OCI-LY7 (cell line): ENCODE results near the gene MAP3K3. TPM values are rescaled to one million over a fixed set of nuclear protein-coding genes. Genes with fewer than 3 reads are reported as not detected.

Experiments used
- BruUV-seq: library from RNA; stranded (reverse); fragments of 400-500 nt; replicated peaks from 2 replicates; lab custom pipeline; 2021; lab: Mats Ljungman, UMichigan
- CTCF ChIA-PET: fragments of 300-600 bp; sonication (Branson Sonifier 250); formaldehyde crosslinking; loops from one replicate; lab custom pipeline; 2022; ENCODE audit warnings: antibody characterized with exemption; ENCODE audit not compliant: unreplicated experiment; lab: Charles Lee
- POLR2A ChIA-PET: fragments of 300-600 bp; sonication (Branson Sonifier 250); formaldehyde crosslinking; loops from one replicate; lab custom pipeline; 2022; ENCODE audit warnings: antibody characterized with exemption; lab: Charles Lee
- DNase-seq: peaks from one replicate; pipeline ENCODE4 v3.0.0-alpha.2; 2015; ENCODE audit warnings: low spot score
- H2AFZ ChIP-seq: fragments of 200-600 bp; sonication (generic), shearing (Covaris generic); 2 replicates; pipeline ENCODE4 v1.6.1; 2014; ENCODE audit warnings: mild to moderate bottlenecking, antibody characterized with exemption, low read length, moderate library complexity
- H3K27ac ChIP-seq: fragments of 200-600 bp; sonication (generic); 2 replicates; pipeline ENCODE4 v1.5.1; 2014; ENCODE audit warnings: mixed run types, low read depth, mild to moderate bottlenecking, moderate library complexity, low read length, inconsistent platforms; ENCODE audit not compliant: poor library complexity, severe bottlenecking
- H3K36me3 ChIP-seq: fragments of 200-600 bp; sonication (generic); 2 replicates; pipeline ENCODE4 v1.6.1; 2014; ENCODE audit warnings: mild to moderate bottlenecking, antibody characterized with exemption, low read length, moderate library complexity, mixed read lengths; ENCODE audit not compliant: insufficient read depth
- H3K4me1 ChIP-seq: fragments of 200-600 bp; sonication (generic); 2 replicates; pipeline ENCODE4 v1.5.1; 2014; ENCODE audit warnings: mild to moderate bottlenecking, low read length; ENCODE audit not compliant: insufficient read depth, poor library complexity, severe bottlenecking
- H3K4me2 ChIP-seq: fragments of 200-600 bp; sonication (generic); 2 replicates; pipeline ENCODE4 v1.6.1; 2014; ENCODE audit warnings: mild to moderate bottlenecking, low read length
- H3K4me3 ChIP-seq: fragments of 200-600 bp; sonication (generic); 2 replicates; pipeline ENCODE4 v1.5.1; 2014; ENCODE audit warnings: mild to moderate bottlenecking, low read depth, low read length; ENCODE audit not compliant: poor library complexity, severe bottlenecking
- H3K79me2 ChIP-seq: fragments of 200-600 bp; sonication (generic); 2 replicates; pipeline ENCODE4 v1.6.1; 2016; ENCODE audit warnings: low read depth, mild to moderate bottlenecking, low read length, moderate library complexity, mixed read lengths; ENCODE audit not compliant: insufficient read depth
- H3K9me2 ChIP-seq: fragments of 200-600 bp; sonication (generic); 2 replicates; pipeline ENCODE4 v1.6.1; 2016; ENCODE audit warnings: mild to moderate bottlenecking, low read length, mixed read lengths; ENCODE audit not compliant: insufficient read depth
- H3K9me3 ChIP-seq: fragments of 200-600 bp; sonication (generic); 2 replicates; pipeline ENCODE4 v1.6.1; 2014; ENCODE audit warnings: mild to moderate bottlenecking, mixed run types, low read length, mixed read lengths
- H4K20me1 ChIP-seq: fragments of 200-600 bp; sonication (generic); 2 replicates; pipeline ENCODE4 v1.6.1; 2014; ENCODE audit warnings: mild to moderate bottlenecking, antibody characterized with exemption, low read length, moderate library complexity, mixed read lengths; ENCODE audit not compliant: insufficient read depth
- EZH2phosphoT487 ChIP-seq: fragments of 200-600 bp; sonication (generic); IDR thresholded peaks from 2 replicates; pipeline ENCODE4 v1.6.1; 2018; ENCODE audit warnings: low read depth, borderline replicate concordance, mild to moderate bottlenecking, mixed run types, antibody characterized with exemption, low read length, moderate library complexity, mixed read lengths
- intact Hi-C: fragments of 100-400 bp; cut with micrococcal nuclease; formaldehyde crosslinking; loops from one replicate; pipeline ENCODE4 v1.10.0; 2022; ENCODE audit not compliant: unreplicated experiment
- total RNA-seq, 2 experiments: library from RNA; depleted of rRNA in 1 of 2; stranded (reverse); fragments of >200 nt in 1 of 2; shearing (Covaris generic) in 1 of 2; gene quantifications; 2 replicates each; pipeline ENCODE4 v1.2.3, GENCODE V29; 2014 to 2022
- TF ChIP-seq, protein P1 (sequence below): fragments of 200-600 bp; sonication (generic); conservative IDR thresholded peaks from 2 replicates; pipeline ENCODE4 v1.5.1; 2014; ENCODE audit warnings: mild to moderate bottlenecking, antibody characterized with exemption, low read length, moderate library complexity, mixed read lengths

MAP3K3 gene
- total RNA-seq, 2 experiments from 2014 or later = 26.0 to 29.0 TPM

DNA sequence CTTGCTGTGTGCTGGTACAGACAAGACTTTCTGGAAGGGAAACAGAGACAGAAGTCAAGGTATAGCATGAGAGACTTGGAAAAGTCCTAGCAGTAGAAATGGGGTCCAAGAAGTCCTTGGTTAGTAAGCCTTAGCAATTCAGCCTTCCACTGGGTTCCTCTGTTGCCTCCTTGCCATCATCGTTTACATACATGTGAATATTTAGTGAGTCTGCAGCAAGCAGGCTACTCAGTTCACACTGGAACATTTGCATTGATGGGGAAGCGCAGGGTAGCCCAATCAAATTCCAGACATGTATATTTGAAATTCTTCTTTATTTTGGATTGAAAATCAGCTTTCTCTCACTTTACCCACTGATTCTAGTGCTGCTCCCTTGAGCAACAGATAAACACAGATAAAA lies 50.6 kb downstream of the MAP3K3 start:
- intact Hi-C loops = no loop called here
- H3K4me1 ChIP-seq = no peaks in the 10 kb centered on the region
- H3K4me3 ChIP-seq = no peak overlapping the region
- no peaks in the 10 kb centered on the region for H3K9me3 ChIP-seq
- H2AFZ ChIP-seq = no peak overlapping the region
- no peak for DNase-seq
- no TSS peak for BruUV-seq
- no peak overlapping the region for H3K4me2 ChIP-seq
- ChIA-PET POLR2A (no interaction called here), CTCF (no interaction called here)
- H3K79me2 ChIP-seq = no peaks in the 10 kb centered on the region
- H4K20me1 ChIP-seq = no peaks in the 10 kb centered on the region
- no peaks in the 10 kb centered on the region for H3K9me2 ChIP-seq
- peaks cover 5% of the 10 kb centered on the region; the same call in 1 of the 2 replicates for H3K36me3 ChIP-seq
- no peak overlapping the region for H3K27ac ChIP-seq
- TF ChIP-seq, protein P1, sequence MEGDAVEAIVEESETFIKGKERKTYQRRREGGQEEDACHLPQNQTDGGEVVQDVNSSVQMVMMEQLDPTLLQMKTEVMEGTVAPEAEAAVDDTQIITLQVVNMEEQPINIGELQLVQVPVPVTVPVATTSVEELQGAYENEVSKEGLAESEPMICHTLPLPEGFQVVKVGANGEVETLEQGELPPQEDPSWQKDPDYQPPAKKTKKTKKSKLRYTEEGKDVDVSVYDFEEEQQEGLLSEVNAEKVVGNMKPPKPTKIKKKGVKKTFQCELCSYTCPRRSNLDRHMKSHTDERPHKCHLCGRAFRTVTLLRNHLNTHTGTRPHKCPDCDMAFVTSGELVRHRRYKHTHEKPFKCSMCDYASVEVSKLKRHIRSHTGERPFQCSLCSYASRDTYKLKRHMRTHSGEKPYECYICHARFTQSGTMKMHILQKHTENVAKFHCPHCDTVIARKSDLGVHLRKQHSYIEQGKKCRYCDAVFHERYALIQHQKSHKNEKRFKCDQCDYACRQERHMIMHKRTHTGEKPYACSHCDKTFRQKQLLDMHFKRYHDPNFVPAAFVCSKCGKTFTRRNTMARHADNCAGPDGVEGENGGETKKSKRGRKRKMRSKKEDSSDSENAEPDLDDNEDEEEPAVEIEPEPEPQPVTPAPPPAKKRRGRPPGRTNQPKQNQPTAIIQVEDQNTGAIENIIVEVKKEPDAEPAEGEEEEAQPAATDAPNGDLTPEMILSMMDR = no peak
- TF ChIP-seq EZH2phosphoT487 = no peak

DNA sequence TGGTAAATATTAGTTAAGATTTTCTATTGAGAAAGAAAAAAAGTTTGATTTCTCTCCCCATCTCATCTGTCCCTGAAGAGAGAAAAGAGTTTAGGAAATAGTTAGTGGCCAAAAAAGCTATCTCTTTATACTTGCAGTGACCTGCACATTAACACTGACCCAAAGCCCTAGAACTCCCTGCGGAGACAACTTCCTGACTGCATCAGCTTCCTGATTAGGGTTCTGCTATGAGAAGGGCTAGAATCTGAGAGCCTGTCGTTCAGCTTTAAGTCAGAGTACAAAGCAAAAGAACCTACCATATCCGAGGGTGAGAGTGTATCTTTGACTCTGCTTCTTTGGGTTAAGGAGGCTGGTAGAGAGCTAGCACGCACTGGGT lies 53.0 kb downstream of the MAP3K3 start:
- H3K4me3 ChIP-seq = no peak overlapping the region
- H2AFZ ChIP-seq = no peak overlapping the region
- intact Hi-C loops = no loop called here
- H3K27ac ChIP-seq = no peak overlapping the region
- POLR2A ChIA-PET = interaction anchor here (1.4 to 1.9 kb wide), 2 partner anchors 10 to 14 kb away, joined by 4 to 14 read pairs; no protein-coding TSS in a partner anchor
- H3K4me2 ChIP-seq = no peak overlapping the region
- TF ChIP-seq, protein P1 = no peak
- TF ChIP-seq EZH2phosphoT487 = no peak
- CTCF ChIA-PET = no interaction called here
- BruUV-seq = no TSS peak
- no peaks in the 10 kb centered on the region for H3K4me1 ChIP-seq
- DNase-seq = no peak
- H4K20me1 ChIP-seq = no peaks in the 10 kb centered on the region
- H3K9me3 ChIP-seq = no peaks in the 10 kb centered on the region
- H3K79me2 ChIP-seq = no peaks in the 10 kb centered on the region
- no peaks in the 10 kb centered on the region for H3K9me2 ChIP-seq
- no peaks in the 10 kb centered on the region; the same call in 1 of the 2 replicates for H3K36me3 ChIP-seq
